ENCODE data around the gene SIRT3. TPM values are rescaled to one million over a fixed set of nuclear protein-coding genes. Genes with fewer than 3 reads are reported as not detected.

SIRT3 gene
- total RNA-seq, 1 donor from 2014 or later = 36.4 TPM

- no peaks in the 10 kb centered on the region for H3K9me3 ChIP-seq (replicated peaks)
- H3K36me3 ChIP-seq = peaks cover 14% of the 10 kb centered on the region
- no peak for DNase-seq
- TF ChIP-seq, protein P1, sequence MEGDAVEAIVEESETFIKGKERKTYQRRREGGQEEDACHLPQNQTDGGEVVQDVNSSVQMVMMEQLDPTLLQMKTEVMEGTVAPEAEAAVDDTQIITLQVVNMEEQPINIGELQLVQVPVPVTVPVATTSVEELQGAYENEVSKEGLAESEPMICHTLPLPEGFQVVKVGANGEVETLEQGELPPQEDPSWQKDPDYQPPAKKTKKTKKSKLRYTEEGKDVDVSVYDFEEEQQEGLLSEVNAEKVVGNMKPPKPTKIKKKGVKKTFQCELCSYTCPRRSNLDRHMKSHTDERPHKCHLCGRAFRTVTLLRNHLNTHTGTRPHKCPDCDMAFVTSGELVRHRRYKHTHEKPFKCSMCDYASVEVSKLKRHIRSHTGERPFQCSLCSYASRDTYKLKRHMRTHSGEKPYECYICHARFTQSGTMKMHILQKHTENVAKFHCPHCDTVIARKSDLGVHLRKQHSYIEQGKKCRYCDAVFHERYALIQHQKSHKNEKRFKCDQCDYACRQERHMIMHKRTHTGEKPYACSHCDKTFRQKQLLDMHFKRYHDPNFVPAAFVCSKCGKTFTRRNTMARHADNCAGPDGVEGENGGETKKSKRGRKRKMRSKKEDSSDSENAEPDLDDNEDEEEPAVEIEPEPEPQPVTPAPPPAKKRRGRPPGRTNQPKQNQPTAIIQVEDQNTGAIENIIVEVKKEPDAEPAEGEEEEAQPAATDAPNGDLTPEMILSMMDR (IDR thresholded peaks at IDR 0.05; ENCODE audit: borderline replicate concordance) = no peak
- H3K4me1 ChIP-seq = peaks cover 51% of the 10 kb centered on the region
- H3K4me3 ChIP-seq = peak overlapping the region; percentile 99
- no peaks in the 10 kb centered on the region for H3K27me3 ChIP-seq (ENCODE audit: low read depth)
- intact Hi-C loops (cut with micrococcal nuclease) = no loop called here
- H3K27ac ChIP-seq (replicated peaks) = peak overlapping the region; percentile 99
These were observed 962 bp downstream of the SIRT3 start for GRCh38 chr11:235180-235579.

DNA sequence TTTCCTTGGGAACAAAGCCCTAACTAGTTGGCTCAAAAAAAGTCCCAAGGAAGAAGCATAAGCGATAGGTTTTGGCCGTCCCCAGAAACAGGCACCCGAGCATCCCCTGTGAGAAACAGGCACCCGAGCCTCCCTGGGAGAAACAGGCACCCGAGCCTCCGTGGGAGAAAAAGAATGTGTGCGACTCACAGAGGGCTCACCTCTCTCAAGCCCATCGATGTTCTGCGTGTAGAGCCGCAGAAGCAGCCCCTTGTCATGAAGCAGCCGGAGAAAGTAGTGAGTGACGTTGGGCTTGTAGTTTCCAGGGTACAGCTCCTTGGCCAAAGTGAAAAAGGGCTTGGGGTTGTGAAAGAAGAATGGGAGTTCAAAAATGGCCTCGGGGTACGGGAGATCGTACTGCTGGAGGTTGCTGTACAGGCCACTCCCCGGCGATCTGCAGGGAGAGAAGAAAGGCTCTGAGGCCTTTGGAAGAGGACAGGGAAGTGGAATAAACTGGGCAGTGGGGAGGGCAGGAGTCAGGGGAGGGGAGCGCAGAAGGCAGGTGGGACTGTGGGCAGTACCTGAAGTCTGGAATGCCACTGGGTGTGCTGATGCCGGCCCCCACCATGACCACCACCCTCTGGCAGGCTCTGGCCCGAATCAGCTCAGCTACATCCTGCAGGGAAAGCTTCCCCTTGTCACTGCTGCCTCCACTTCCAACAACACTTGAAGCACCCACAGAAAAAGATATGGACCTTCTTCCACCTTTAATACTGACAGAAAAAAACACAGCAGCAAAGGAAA, 3.2 kb downstream of the SIRT3 start:
- TF ChIP-seq, protein P1 (IDR thresholded peaks at IDR 0.05; ENCODE audit: borderline replicate concordance) = no peak
- no peaks in the 10 kb centered on the region for H3K27me3 ChIP-seq (ENCODE audit: low read depth)
- no peak overlapping the region for H3K4me3 ChIP-seq
- no peak overlapping the region for H3K27ac ChIP-seq (replicated peaks)
- no peaks in the 10 kb centered on the region for H3K9me3 ChIP-seq (replicated peaks)
- peaks cover 37% of the 10 kb centered on the region for H3K4me1 ChIP-seq
- peaks cover 16% of the 10 kb centered on the region for H3K36me3 ChIP-seq
- DNase-seq = no peak
- intact Hi-C loops (cut with micrococcal nuclease) = no loop called here

DNA sequence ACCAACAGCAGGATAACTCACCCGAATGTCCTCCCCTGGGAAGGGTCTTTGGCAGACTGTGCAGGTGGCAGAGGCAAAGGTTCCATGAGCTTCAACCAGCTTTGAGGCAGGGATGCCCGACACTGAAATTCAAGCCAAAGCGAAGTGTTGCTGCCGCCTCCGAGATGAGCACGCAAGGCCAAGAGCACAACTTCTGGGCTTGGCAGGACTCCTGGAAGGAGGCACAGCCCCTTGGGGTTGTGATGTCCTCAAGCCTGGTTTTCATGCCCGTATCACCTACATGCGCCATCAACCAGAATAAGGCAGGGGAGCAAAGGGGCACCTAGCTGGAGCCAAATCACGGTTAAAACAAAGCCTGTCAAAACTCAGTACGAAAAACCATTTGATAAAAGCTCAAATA, 5.7 kb downstream of the SIRT3 start:
- intact Hi-C loops (cut with micrococcal nuclease) = no loop called here
- H3K27me3 ChIP-seq (ENCODE audit: low read depth) = no peaks in the 10 kb centered on the region
- no peak overlapping the region for H3K4me3 ChIP-seq
- DNase-seq = no peak
- TF ChIP-seq, protein P1 (IDR thresholded peaks at IDR 0.05; ENCODE audit: borderline replicate concordance) = no peak
- no peaks in the 10 kb centered on the region for H3K9me3 ChIP-seq (replicated peaks)
- no peak overlapping the region for H3K27ac ChIP-seq (replicated peaks)
- peaks cover 19% of the 10 kb centered on the region for H3K4me1 ChIP-seq
- peaks cover 16% of the 10 kb centered on the region for H3K36me3 ChIP-seq

DNA sequence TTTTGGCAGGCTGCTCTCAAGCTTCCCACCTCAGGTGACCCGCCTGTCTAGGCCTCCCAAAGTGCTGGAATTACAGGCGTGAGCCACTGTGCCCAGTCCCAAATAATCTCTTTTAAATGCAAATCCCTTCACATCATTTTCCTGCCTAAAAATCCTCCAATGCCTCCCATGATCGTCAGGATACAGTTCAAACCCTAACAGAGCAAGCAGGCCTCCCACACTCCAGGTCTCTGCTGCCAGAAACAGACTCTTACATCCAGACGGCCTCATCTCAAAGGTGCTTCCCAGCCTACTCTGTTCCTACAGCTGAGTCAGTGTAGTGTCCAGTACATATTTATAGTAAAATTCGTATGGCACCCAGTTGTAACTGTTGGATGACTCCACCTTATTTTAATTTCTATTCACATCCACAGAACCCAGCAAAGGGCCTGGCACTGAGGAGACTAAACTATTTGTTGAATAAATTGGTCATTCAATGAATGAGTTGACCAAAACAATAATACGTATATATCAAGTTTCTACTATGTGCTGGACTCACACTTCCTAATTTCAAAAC, 8.2 kb downstream of the SIRT3 start:
- no peaks in the 10 kb centered on the region for H3K9me3 ChIP-seq (replicated peaks)
- TF ChIP-seq, protein P1 (IDR thresholded peaks at IDR 0.05; ENCODE audit: borderline replicate concordance) = no peak
- H3K4me1 ChIP-seq = peaks cover 14% of the 10 kb centered on the region
- H3K4me3 ChIP-seq = no peak overlapping the region
- no peak for DNase-seq
- peaks cover 12% of the 10 kb centered on the region for H3K36me3 ChIP-seq
- intact Hi-C loops (cut with micrococcal nuclease) = no loop called here
- no peaks in the 10 kb centered on the region for H3K27me3 ChIP-seq (ENCODE audit: low read depth)
- no peak overlapping the region for H3K27ac ChIP-seq (replicated peaks)

GRCh38 chr11:225734-226453, 10.2 kb downstream of the SIRT3 start:
- peaks cover 14% of the 10 kb centered on the region for H3K4me1 ChIP-seq
- intact Hi-C loops (cut with micrococcal nuclease) = no loop called here
- no peak overlapping the region for H3K4me3 ChIP-seq
- H3K9me3 ChIP-seq (replicated peaks) = no peaks in the 10 kb centered on the region
- no peaks in the 10 kb centered on the region for H3K27me3 ChIP-seq (ENCODE audit: low read depth)
- TF ChIP-seq, protein P1 (IDR thresholded peaks at IDR 0.05; ENCODE audit: borderline replicate concordance) = no peak
- no peak for DNase-seq
- H3K36me3 ChIP-seq = peaks cover 22% of the 10 kb centered on the region
- no peak overlapping the region for H3K27ac ChIP-seq (replicated peaks)

Data from left ventricle myocardium inferior (tissue), 1 donor.